DOHH2 (cell line): ENCODE results near the gene SV2C.

Experiments
- H3F3A ChIP-seq: fragments of 200-600 bp; sonication (generic), shearing (Covaris generic); 2 replicates; pipeline ENCODE4 v1.6.0; 2016; ENCODE audit warnings: antibody characterized with exemption, mild to moderate bottlenecking; ENCODE audit not compliant: control insufficient read depth, insufficient read depth
- H3K27ac ChIP-seq: fragments of 200-600 bp; sonication (generic); 2 replicates; pipeline ENCODE4 v1.5.1; 2014; ENCODE audit warnings: low read depth, mild to moderate bottlenecking, low read length, moderate library complexity
- H3K27me3 ChIP-seq: fragments of 200-600 bp; sonication (generic); 2 replicates; pipeline ENCODE4 v1.6.1; 2014; ENCODE audit warnings: mild to moderate bottlenecking, low read length, mixed read lengths; ENCODE audit not compliant: control insufficient read depth
- H3K36me3 ChIP-seq: fragments of 200-600 bp; sonication (generic); 2 replicates; pipeline ENCODE4 v1.6.1; 2014; ENCODE audit warnings: mild to moderate bottlenecking, low read length, moderate library complexity, mixed read lengths; ENCODE audit not compliant: control insufficient read depth
- H3K4me1 ChIP-seq: fragments of 200-600 bp; sonication (generic); 2 replicates; pipeline ENCODE4 v1.6.1; 2014; ENCODE audit warnings: mild to moderate bottlenecking, low read length, mixed read lengths; ENCODE audit not compliant: control insufficient read depth
- H3K4me2 ChIP-seq: fragments of 200-600 bp; sonication (generic); 2 replicates; pipeline ENCODE4 v1.6.0; 2014; ENCODE audit warnings: mild to moderate bottlenecking, low read length, moderate library complexity
- H3K4me3 ChIP-seq: fragments of 200-600 bp; sonication (generic); 2 replicates; pipeline ENCODE4 v1.5.1; 2014; ENCODE audit warnings: mild to moderate bottlenecking, low read length, mixed read lengths
- H3K79me2 ChIP-seq: fragments of 200-600 bp; sonication (generic); 2 replicates; pipeline ENCODE4 v1.6.1; 2014; ENCODE audit warnings: mild to moderate bottlenecking, low read length, mixed read lengths; ENCODE audit not compliant: control insufficient read depth
- H3K9me2 ChIP-seq: fragments of 200-600 bp; sonication (generic); replicated peaks from 2 replicates; pipeline ENCODE4 v1.6.1; 2014; ENCODE audit warnings: mild to moderate bottlenecking, low read length, mixed read lengths; ENCODE audit not compliant: control insufficient read depth
- H3K9me3 ChIP-seq: fragments of 200-600 bp; sonication (generic); 2 replicates; pipeline ENCODE4 v1.6.1; 2014; ENCODE audit warnings: antibody characterized with exemption, low read length, mixed read lengths; ENCODE audit not compliant: control insufficient read depth, insufficient read depth
- H4K20me1 ChIP-seq: fragments of 200-600 bp; sonication (generic); 2 replicates; pipeline ENCODE4 v1.6.0; 2014; ENCODE audit warnings: low read depth, mild to moderate bottlenecking, antibody characterized with exemption, low read length, moderate library complexity; ENCODE audit not compliant: control insufficient read depth, insufficient read depth
- CTCF ChIP-seq: fragments of 200-600 bp; sonication (generic); IDR thresholded peaks from one replicate; pipeline ENCODE4 v1.5.1; 2014; ENCODE audit warnings: antibody characterized with exemption, mild to moderate bottlenecking, low read depth, low read length; ENCODE audit not compliant: poor library complexity, severe bottlenecking
- EZH2phosphoT487 ChIP-seq: fragments of 200-600 bp; sonication (generic); IDR thresholded peaks from 2 replicates; pipeline ENCODE4 v1.6.1; 2017; ENCODE audit warnings: borderline replicate concordance, mild to moderate bottlenecking, antibody characterized with exemption, low read length, moderate library complexity, mixed read lengths

The SV2C gene

GRCh38 chr5:76364226-76364589 is 281.0 kb downstream of the SV2C start:
- no peaks in the 10 kb centered on the region for H3K27me3 ChIP-seq
- H3K9me3 ChIP-seq = no peaks in the 10 kb centered on the region
- no peaks in the 10 kb centered on the region for H3F3A ChIP-seq
- TF ChIP-seq CTCF (no peak), EZH2phosphoT487 (no peak)
- H3K79me2 ChIP-seq = no peaks in the 10 kb centered on the region
- no peak overlapping the region for H3K4me2 ChIP-seq
- no peak overlapping the region for H3K27ac ChIP-seq
- H3K4me3 ChIP-seq = no peak overlapping the region
- H3K36me3 ChIP-seq = no peaks in the 10 kb centered on the region
- no peaks in the 10 kb centered on the region for H4K20me1 ChIP-seq
- no peaks in the 10 kb centered on the region for H3K9me2 ChIP-seq
- peaks cover 54% of the 10 kb centered on the region for H3K4me1 ChIP-seq

GRCh38 chr5:76365561-76365960 is 282.4 kb downstream of the SV2C start:
- Histone ChIP-seq H3K4me2 (peak overlapping the region; percentile 50), H4K20me1 (no peaks in the 10 kb centered on the region), H3K9me3 (no peaks in the 10 kb centered on the region), H3F3A (no peaks in the 10 kb centered on the region), H3K4me3 (peak overlapping the region; percentile 24), H3K9me2 (no peaks in the 10 kb centered on the region), H3K27me3 (no peaks in the 10 kb centered on the region), H3K36me3 (no peaks in the 10 kb centered on the region), H3K27ac (0 out of 2 replicates have a peak overlapping the region, but pooled peaks have one; percentile 12), H3K4me1 (peaks cover 54% of the 10 kb centered on the region), H3K79me2 (no peaks in the 10 kb centered on the region)
- TF ChIP-seq CTCF (no peak), EZH2phosphoT487 (no peak)

GRCh38 chr5:76366596-76366995 is 283.4 kb downstream of the SV2C start:
- H3K9me2 ChIP-seq = no peaks in the 10 kb centered on the region
- H3K79me2 ChIP-seq = no peaks in the 10 kb centered on the region
- H3K27me3 ChIP-seq = no peaks in the 10 kb centered on the region
- H3F3A ChIP-seq = no peaks in the 10 kb centered on the region
- H3K27ac ChIP-seq = no peak overlapping the region
- H4K20me1 ChIP-seq = no peaks in the 10 kb centered on the region
- H3K36me3 ChIP-seq = no peaks in the 10 kb centered on the region
- no peak overlapping the region for H3K4me2 ChIP-seq
- TF ChIP-seq EZH2phosphoT487 (no peak), CTCF (no peak)
- no peak overlapping the region for H3K4me3 ChIP-seq
- H3K9me3 ChIP-seq = no peaks in the 10 kb centered on the region
- H3K4me1 ChIP-seq = peaks cover 54% of the 10 kb centered on the region
